Omental fat pad (tissue), 4 donors: ENCODE data around the gene TENT5A. TPM values are rescaled to one million over a fixed set of nuclear protein-coding genes. Genes with fewer than 3 reads are reported as not detected.

Experiments used
- ATAC-seq: fragments of 150-250 bp; one replicate; pipeline ENCODE4 v1.9.1; 2016; ENCODE audit warnings: mild to moderate bottlenecking, moderate library complexity; ENCODE audit not compliant: low FRiP score
- DNase-seq: peaks from one replicate; pipeline ENCODE4 v3.0.0-alpha.2; 2019; ENCODE audit warnings: low spot score
- CTCF ChIP-seq, 3 donors: fragments of 450-650 bp; IDR thresholded peaks; one replicate each; pipeline ENCODE4 v1.5.1; 2016 to 2017; ENCODE audit warnings: antibody characterized with exemption in 3 of 3, mild to moderate bottlenecking in 3 of 3, moderate library complexity in 2 of 3
- total RNA-seq, 4 donors: library from RNA; depleted of rRNA; stranded (reverse); fragments of >200 nt; gene quantifications; one replicate each; pipeline ENCODE4 v1.1.0, GENCODE V29; 2016

Gene TENT5A
- total RNA-seq, 4 donors from 2014 or later = 15.1 to 33.9 (median 20.8) TPM

- DNase-seq (no peak), ATAC-seq (no peak)
- no peak for TF ChIP-seq CTCF (IDR thresholded peaks at IDR 0.05)
These were observed 8.7 kb upstream of the TENT5A start for GRCh38 chr6:81761197-81761596.

GRCh38 chr6:81759782-81760181, 7.3 kb upstream of the TENT5A start:
- no peak for DNase-seq
- no peak for TF ChIP-seq CTCF (IDR thresholded peaks at IDR 0.05)
- ATAC-seq = no peak

GRCh38 chr6:81758221-81758620, 5.7 kb upstream of the TENT5A start:
- DNase-seq (no peak), ATAC-seq (no peak)
- TF ChIP-seq CTCF (IDR thresholded peaks at IDR 0.05) = no peak

GRCh38 chr6:81756690-81757089, 4.2 kb upstream of the TENT5A start:
- ATAC-seq (no peak), DNase-seq (no peak)
- no peak for TF ChIP-seq CTCF (IDR thresholded peaks at IDR 0.05)

- ATAC-seq = no peak
- no peak for TF ChIP-seq CTCF (IDR thresholded peaks at IDR 0.05)
- DNase-seq = no peak
These were observed 3.1 kb upstream of the TENT5A start for GRCh38 chr6:81755551-81755950.

GRCh38 chr6:81754906-81755305, 2.4 kb upstream of the TENT5A start:
- TF ChIP-seq CTCF (IDR thresholded peaks at IDR 0.05) = no peak
- DNase-seq (no peak), ATAC-seq (no peak)

GRCh38 chr6:81753711-81754577, 1.5 kb upstream of the TENT5A start:
- ATAC-seq = peak; percentile 69
- peak in 1 of 3 donors; percentile 42 for TF ChIP-seq CTCF (IDR thresholded peaks at IDR 0.05)
- DNase-seq = peak; percentile 72
